ENCODE data around the gene PTPN1.
A peak's percentile ranks its signal among the peaks of the same experiment; 100 is the strongest.

The PTPN1 gene

DNA sequence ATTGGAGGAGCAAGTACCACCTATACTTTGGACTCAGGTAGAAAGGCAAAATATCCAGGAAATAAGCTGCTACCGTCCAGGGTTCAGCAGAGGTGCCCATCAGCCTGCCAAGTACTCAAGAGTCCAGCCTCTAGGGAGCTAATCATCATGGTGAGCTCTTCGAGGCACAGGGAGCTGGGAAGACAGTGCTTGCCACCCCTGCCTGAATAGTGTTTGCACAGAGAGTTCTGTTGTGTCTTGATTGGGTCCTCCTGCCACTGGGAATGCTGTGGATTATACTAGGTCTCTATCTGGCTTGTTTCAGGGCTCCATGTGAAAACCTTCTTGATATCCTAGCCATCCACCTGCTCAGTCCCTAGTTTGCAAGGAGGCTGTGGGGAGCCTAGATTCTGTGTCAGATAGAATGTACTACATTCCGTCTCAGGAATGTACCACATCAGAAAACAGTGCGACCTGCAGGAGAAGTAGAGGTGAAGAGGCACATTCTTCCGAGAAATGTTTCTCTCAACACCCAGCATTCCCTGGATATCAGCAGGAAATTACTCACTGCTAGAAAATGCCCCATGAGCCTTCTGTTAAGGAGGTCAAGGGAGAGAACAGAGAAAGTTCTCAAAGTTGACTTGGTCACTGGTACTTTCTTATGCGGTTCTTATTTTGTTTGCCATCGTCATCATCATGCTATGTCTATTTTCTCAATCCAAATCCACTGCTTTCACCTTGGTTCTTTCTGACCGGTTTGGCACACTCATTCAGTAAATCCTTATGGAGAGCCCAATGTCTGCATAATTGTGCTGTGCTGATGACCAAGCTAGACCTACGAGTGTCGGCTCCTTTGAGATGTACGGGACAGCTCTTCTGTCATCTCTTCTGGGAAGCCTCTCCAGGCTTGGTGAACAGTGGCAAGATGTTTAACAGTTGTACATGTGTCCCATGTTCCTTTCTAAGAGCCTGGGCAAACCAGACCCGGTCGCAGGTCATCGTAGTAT, 30.7 kb downstream of the PTPN1 start:
- peak; percentile 97 for DNase-seq (ENCODE audit: low read depth)
- TF ChIP-seq, protein P1, sequence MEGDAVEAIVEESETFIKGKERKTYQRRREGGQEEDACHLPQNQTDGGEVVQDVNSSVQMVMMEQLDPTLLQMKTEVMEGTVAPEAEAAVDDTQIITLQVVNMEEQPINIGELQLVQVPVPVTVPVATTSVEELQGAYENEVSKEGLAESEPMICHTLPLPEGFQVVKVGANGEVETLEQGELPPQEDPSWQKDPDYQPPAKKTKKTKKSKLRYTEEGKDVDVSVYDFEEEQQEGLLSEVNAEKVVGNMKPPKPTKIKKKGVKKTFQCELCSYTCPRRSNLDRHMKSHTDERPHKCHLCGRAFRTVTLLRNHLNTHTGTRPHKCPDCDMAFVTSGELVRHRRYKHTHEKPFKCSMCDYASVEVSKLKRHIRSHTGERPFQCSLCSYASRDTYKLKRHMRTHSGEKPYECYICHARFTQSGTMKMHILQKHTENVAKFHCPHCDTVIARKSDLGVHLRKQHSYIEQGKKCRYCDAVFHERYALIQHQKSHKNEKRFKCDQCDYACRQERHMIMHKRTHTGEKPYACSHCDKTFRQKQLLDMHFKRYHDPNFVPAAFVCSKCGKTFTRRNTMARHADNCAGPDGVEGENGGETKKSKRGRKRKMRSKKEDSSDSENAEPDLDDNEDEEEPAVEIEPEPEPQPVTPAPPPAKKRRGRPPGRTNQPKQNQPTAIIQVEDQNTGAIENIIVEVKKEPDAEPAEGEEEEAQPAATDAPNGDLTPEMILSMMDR (IDR thresholded peaks at IDR 0.05; ENCODE audit: low read length, missing control alignments): no peak
- no peak overlapping the region for H3K4me3 ChIP-seq (replicated peaks; ENCODE audit: low read depth, low read length)

DNA sequence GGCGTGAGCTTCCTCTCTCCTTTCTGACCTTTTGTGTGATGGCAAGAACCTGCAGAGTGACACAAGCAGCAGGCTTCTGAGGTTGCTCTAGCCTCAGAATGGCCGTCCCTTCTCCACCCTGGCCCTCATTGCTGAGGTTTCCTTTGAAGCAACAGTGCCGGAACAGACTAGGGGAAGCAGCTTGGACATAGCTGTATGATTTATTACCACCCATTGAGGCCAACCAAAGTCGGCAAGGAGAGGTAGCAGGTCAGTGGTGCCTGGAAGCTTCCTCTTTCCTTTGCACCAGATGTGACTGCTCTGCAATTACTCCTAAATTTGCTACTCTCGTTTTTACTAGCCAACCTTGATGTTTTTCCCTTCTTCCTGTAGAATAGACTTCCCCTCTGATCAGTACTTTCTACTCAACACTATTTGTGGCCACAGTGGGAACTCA, 31.4 kb downstream of the PTPN1 start:
- no peak for DNase-seq (ENCODE audit: low read depth)
- H3K4me3 ChIP-seq (replicated peaks; ENCODE audit: low read depth, low read length): no peak overlapping the region
- TF ChIP-seq, protein P1 (IDR thresholded peaks at IDR 0.05; ENCODE audit: low read length, missing control alignments): no peak

DNA sequence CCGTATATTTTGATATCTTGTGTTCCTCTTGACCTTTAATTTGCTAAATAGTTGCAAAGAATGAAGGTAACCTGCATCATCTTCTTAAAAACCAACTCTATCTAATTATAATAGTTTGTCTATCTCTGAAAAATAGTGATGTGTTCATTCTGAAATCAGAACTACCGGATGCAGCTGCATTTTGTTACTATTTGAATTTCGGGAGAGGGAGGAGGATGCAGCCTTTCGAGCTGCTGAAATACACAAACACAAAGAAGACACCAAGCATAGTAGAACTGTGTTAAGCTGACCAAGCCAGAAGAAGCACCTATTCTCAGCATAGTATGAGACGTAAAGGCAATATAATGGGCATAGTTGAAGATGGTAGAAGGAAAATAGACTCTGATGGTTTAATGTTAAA, 33.1 kb downstream of the PTPN1 start:
- no peak overlapping the region for H3K4me3 ChIP-seq (replicated peaks; ENCODE audit: low read depth, low read length)
- TF ChIP-seq, protein P1 (IDR thresholded peaks at IDR 0.05; ENCODE audit: low read length, missing control alignments): no peak
- no peak for DNase-seq (ENCODE audit: low read depth)

DNA sequence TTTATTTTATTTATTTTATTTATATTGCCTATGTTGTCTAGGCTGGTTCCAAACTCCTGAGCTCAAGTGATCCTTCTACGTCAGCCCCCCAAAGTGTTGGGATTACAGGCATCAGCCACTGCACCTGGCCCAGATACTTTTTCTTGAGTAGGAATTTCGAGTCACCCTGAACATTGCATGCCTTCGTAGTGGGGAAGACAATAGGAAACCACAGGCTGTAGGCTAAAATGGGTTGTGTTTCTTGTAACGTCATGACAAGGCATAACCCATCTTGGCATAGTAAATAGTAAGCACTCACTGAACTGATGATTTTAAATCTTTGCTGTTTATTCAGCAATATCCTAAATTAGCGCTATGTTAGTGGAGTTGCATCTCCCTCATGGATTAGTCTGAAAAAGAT, 34.9 kb downstream of the PTPN1 start:
- TF ChIP-seq, protein P1 (IDR thresholded peaks at IDR 0.05; ENCODE audit: low read length, missing control alignments): no peak
- no peak for DNase-seq (ENCODE audit: low read depth)
- H3K4me3 ChIP-seq (replicated peaks; ENCODE audit: low read depth, low read length): no peak overlapping the region

DNA sequence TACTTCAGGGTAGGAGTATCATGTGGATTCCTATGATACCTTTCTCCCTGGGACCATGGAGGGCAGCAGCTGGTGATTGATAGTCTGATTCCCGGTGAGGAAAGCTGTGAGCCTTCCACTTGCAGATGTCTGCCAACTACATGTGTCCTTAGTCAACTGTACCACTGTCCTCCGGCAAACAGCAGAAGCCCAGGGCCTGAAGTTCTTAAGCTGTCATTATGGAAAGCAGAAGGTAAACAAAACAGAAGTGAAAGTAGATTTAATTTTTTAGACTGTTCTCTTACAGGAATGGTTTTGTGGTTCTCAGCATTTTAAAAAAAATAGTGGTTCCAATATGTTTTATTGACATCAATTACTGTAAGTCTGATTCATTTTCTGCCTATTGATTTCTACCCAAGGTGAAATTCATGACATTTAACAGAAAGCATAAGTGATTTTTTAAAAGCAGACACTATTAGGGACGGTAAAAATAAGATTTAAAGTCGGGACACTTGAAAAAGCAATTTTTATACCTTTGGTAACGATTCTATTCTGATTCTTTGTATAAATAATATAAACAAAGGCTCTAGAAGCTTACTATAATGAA, 36.6 kb downstream of the PTPN1 start:
- H3K4me3 ChIP-seq (replicated peaks; ENCODE audit: low read depth, low read length): no peak overlapping the region
- TF ChIP-seq, protein P1 (IDR thresholded peaks at IDR 0.05; ENCODE audit: low read length, missing control alignments): no peak
- no peak for DNase-seq (ENCODE audit: low read depth)

DNA sequence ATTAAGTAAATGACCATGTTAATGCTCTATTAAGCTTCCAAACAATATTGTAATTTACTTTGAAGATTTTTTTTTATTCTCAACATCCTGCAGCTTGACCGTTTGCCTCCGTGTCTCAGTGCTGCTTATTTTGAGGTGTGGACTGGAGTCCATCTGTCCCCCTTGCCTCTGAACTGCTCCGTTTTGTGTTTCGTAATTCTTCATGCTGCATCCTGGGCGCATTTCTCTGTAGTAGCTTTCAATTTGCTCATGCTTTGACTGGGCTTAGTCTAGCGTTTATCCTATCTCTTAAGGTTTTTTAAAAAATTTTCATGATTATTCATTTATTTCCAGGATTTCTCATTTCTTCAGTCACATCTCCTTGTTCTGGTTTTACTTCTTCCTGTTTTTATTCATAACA, 37.8 kb downstream of the PTPN1 start:
- no peak overlapping the region for H3K4me3 ChIP-seq (replicated peaks; ENCODE audit: low read depth, low read length)
- TF ChIP-seq, protein P1 (IDR thresholded peaks at IDR 0.05; ENCODE audit: low read length, missing control alignments): no peak
- no peak for DNase-seq (ENCODE audit: low read depth)

All from fibroblast of pulmonary artery (primary cell).